Testis (tissue), 3 donors: ENCODE measurements around the gene PTPRCAP. TPM values are rescaled to one million over a fixed set of nuclear protein-coding genes. Genes with fewer than 3 reads are reported as not detected.
"Not testable (repeated sequence)": the region's sequence is repeated elsewhere in the genome, so short reads cannot be mapped to it uniquely, and the experiment has no call there.

Source experiments
- DNase-seq: peaks from one replicate; pipeline ENCODE4 v3.0.0-alpha.2; 2019
- H3K27ac ChIP-seq, 2 donors: fragments of 200-600 bp; sonication (generic); one replicate each; pipeline ENCODE4 v1.5.1; 2019
- H3K27me3 ChIP-seq: fragments of 200-600 bp; sonication (generic); one replicate; pipeline ENCODE4 v1.5.1; 2019
- H3K36me3 ChIP-seq: fragments of 200-600 bp; sonication (generic); one replicate; pipeline ENCODE4 v1.5.1; 2017; ENCODE audit warnings: low read depth; ENCODE audit errors: missing control alignments
- H3K4me1 ChIP-seq: fragments of 200-600 bp; sonication (generic); one replicate; pipeline ENCODE4 v1.5.1; 2019
- H3K4me3 ChIP-seq, 2 donors: fragments of 200-600 bp; sonication (generic); one replicate each; pipeline ENCODE4 v1.5.1; 2017 to 2019
- H3K9me3 ChIP-seq: fragments of 200-600 bp; sonication (generic); one replicate; pipeline ENCODE4 v1.5.1; 2017
- POLR2A ChIP-seq: fragments of 450-650 bp; IDR thresholded peaks from one replicate; pipeline ENCODE4 v1.6.1; 2017; ENCODE audit warnings: antibody characterized with exemption, mild to moderate bottlenecking, moderate library complexity
- WGBS, 2 donors: methylation state at CpG; one replicate each; pipeline ENCODE4 v1.1.5; 2018; 5-methylcytosine and 5-hydroxymethylcytosine counted together
- intact Hi-C: fragments of 100-400 bp; cut with DNase I; formaldehyde crosslinking; loops from one replicate; pipeline ENCODE4 v1.15.1; 2023; ENCODE audit warnings: low total_unique reads
- polyA plus RNA-seq: library from polyadenylated mRNA; stranded (reverse); fragments of 350-450 nt; fragmentation: Illumina TruSeq; extraction: RNeasy Lipid Tissue Mini Kit (QIAGEN cat#74804); gene quantifications from one replicate; pipeline ENCODE4 v1.2.3, GENCODE V29; 2014; ENCODE audit warnings: low read depth, low replicate concordance; ENCODE audit not compliant: insufficient read depth
- total RNA-seq, 2 donors: library from RNA; depleted of rRNA; stranded (reverse); fragments of >200 nt; gene quantifications; one replicate each; pipeline ENCODE4 v1.2.3, GENCODE V29; 2016
- TF ChIP-seq, protein P1 (sequence below), 3 experiments: fragments of 450-650 bp in 2 of 3; fragments of 200-600 bp in 1 of 3; sonication (generic) in 1 of 3; IDR thresholded peaks; one replicate each; pipeline ENCODE4 v1.5.1; 2016 to 2019; ENCODE audit warnings: antibody characterized with exemption in 3 of 3, mild to moderate bottlenecking in 2 of 3, moderate library complexity in 1 of 3

The PTPRCAP gene
- total and polyA plus RNA-seq, 3 donors from 2014 or later, result 3.1 to 5.6 (median 5.2) TPM

DNA sequence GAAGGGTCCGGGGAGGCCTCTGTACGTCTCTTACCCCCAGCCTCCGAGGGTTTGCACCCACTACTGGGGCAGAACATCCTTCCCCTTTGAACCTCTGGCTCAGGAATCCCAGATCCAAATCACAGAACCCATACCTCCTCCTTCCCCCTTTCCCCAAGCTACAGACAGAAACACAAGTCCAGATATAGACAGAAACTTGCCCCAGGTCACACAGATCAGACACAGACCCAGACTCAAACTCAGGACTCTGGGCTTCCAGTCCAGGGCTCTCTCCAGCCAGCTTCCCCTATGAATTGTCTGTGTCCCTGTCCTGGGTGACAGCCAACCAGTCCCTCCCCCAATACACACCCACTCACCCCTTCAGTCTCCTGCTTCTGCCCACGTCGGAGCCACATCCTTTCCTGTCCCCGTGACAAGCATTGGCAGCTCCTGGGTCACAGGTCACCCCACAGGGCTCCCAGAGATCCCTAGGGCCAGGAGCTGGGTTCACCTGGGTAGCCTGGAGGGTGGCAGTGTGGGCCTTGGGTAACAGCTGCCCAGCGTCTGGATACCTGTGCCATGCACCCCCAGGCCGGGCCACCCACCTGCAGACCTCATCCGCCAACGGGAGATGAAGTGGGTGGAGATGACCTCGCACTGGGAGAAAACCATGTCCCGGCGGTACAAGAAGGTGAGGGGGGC, 32.8 kb downstream of the PTPRCAP start:
- no peak overlapping the region for H3K4me3 ChIP-seq
- no peak for TF ChIP-seq POLR2A
- TF ChIP-seq, protein P1, sequence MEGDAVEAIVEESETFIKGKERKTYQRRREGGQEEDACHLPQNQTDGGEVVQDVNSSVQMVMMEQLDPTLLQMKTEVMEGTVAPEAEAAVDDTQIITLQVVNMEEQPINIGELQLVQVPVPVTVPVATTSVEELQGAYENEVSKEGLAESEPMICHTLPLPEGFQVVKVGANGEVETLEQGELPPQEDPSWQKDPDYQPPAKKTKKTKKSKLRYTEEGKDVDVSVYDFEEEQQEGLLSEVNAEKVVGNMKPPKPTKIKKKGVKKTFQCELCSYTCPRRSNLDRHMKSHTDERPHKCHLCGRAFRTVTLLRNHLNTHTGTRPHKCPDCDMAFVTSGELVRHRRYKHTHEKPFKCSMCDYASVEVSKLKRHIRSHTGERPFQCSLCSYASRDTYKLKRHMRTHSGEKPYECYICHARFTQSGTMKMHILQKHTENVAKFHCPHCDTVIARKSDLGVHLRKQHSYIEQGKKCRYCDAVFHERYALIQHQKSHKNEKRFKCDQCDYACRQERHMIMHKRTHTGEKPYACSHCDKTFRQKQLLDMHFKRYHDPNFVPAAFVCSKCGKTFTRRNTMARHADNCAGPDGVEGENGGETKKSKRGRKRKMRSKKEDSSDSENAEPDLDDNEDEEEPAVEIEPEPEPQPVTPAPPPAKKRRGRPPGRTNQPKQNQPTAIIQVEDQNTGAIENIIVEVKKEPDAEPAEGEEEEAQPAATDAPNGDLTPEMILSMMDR (IDR thresholded peaks at IDR 0.05), result no peak
- no peaks in the 10 kb centered on the region for H3K36me3 ChIP-seq
- no peaks in the 10 kb centered on the region for H3K27me3 ChIP-seq
- no peaks in the 10 kb centered on the region for H3K9me3 ChIP-seq
- intact Hi-C loops, result loop anchor here (10.0 kb wide), 1 partner anchor 80 kb away; the partner anchor contains the start of gene AIP
- no peak overlapping the region for H3K27ac ChIP-seq
- WGBS, 2 donors, result 55 to 81% methylated on average over 8 to 13 of the region's 13 CpGs
- H3K4me1 ChIP-seq, result peaks cover 16% of the 10 kb centered on the region
- DNase-seq, result no peak

DNA sequence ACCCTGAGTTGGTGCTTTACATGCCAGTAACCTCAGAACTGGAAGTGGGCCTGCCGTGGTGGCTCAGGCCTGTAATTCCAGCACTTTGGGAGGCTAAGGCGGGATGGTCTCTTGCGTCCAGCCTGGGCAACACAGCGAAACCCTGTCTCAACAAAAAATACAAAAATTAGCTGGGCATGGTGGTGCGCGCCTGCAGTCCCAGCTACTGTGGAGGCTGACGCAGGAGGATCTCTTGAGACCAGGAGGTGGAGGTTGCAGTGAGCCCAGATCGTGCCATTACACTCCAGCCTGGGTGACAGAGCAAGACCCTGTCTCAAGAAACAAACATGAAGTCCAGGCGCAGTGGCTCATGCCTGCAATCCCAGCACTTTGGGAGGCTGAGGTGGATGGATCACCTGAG, 34.4 kb downstream of the PTPRCAP start:
- intact Hi-C loops, result loop anchor here (10.0 kb wide), 1 partner anchor 82 kb away; the partner anchor contains the start of gene AIP
- H3K9me3 ChIP-seq, DNase-seq, H3K4me3 ChIP-seq, H3K27ac ChIP-seq, H3K27me3 ChIP-seq, H3K36me3 ChIP-seq: not testable (repeated sequence)
- H3K4me1 ChIP-seq, result peaks cover 16% of the 10 kb centered on the region
- WGBS, 2 donors, result 94% methylated on average over 8 to 9 of the region's 9 CpGs

DNA sequence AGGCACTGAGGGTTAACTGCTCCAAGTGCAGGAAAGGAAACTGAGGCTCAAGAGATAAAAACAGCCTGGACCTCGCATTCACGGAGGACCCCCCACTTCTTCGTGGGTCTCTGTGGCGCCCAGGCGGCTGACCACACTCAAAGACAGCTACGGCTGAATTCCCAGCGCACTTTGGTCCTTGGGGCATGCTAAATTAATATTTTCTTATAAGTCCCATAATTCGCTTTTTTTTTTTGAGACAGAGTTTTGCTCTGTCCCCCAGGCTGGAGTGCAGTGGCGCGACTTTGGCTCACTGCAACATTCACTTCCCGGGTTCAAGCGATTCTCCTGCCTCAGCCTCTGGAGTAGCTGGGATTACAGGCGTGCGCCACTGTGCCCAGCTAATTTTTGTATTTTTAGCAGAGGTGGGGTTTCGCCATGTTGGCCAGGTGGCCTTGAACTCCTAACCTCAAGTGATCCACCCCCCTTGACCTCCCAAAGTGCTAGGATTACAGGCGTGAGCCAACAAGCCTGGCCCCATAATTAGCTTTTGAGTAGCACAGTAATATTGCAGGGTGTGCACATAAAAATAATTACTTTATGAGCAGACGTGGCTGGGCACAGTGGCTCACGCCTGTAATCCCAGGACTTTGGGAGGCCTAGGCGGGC, 35.2 kb downstream of the PTPRCAP start:
- WGBS, 2 donors, result 30 to 52% methylated on average over 17 to 19 of the region's 19 CpGs
- intact Hi-C loops, result loop anchor here (10.0 kb wide), 1 partner anchor 82 kb away; the partner anchor contains the start of gene AIP

DNA sequence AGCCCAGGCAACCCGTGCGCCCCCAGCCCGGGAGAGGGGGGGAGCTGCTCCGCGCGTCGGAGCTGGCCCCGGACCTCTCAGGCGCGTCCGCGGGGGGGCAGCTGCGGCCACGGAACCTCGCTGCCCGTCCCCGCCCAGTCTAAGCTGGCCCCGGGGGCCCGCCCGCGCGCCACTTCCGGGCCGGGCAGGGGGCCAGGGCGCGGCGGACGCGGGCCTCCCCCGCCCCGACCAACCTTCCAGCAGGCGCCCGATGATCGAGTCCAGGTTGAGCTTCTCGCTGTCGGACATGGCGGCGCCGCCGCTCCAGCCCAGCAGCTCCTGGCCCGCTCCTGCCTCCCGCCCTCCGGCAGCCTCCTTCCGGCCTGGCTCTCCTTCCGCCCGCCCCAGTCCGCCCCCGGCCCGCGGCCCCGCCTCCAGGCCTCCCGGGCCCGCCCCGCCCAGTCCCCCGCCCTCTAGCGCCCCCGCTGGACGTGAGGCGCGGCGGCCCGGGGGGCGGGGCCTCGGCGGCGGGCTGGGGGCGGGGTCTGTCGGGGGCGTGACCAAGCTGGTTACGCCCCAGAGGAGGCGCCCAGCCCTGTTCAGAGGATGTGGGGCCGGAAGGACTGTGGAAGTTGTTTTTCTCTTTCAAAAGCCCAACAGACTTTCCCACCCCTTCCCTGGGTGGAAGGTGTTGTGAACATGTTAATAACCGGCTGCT, 35.8 kb downstream of the PTPRCAP start, which contains the start of gene PPP1CA:
Gene PPP1CA (minus strand): TSS at position 364 of the 697 bp plus-strand sequence. CDS start 76 bp downstream, at position 288.
- peak; percentile 92 for DNase-seq
- Histone ChIP-seq H3K4me3 (peak within 1 kb of the TSS; percentile 88 to 93), H3K36me3 (no peaks in the 10 kb centered on the region), H3K27ac (peak within 1 kb of the TSS; percentile 85 to 92), H3K27me3 (no peaks in the 10 kb centered on the region), H3K9me3 (no peaks in the 10 kb centered on the region), H3K4me1 (peaks cover 16% of the 10 kb centered on the region)
- intact Hi-C loops, result loop anchor here (10.0 kb wide), 1 partner anchor 83 kb away; the partner anchor contains the start of gene AIP
- TF ChIP-seq POLR2A, result no peak
- TF ChIP-seq, protein P1 (IDR thresholded peaks at IDR 0.05), result peak in 2 of 3 experiments; percentile 2 to 68
- 0 to 1% methylated on average over 4 to 39 of the region's 73 CpGs for WGBS, 2 donors

More for the DNA sequence above, 35.2 kb downstream of the PTPRCAP start:
- H3K4me3 ChIP-seq, result peak overlapping the region; percentile 11 to 88
- H3K36me3 ChIP-seq, H3K27me3 ChIP-seq, H3K9me3 ChIP-seq, DNase-seq: not testable (repeated sequence)
- peaks cover 16% of the 10 kb centered on the region for H3K4me1 ChIP-seq
- H3K27ac ChIP-seq, result peak overlapping the region; percentile 66 to 92

DNA sequence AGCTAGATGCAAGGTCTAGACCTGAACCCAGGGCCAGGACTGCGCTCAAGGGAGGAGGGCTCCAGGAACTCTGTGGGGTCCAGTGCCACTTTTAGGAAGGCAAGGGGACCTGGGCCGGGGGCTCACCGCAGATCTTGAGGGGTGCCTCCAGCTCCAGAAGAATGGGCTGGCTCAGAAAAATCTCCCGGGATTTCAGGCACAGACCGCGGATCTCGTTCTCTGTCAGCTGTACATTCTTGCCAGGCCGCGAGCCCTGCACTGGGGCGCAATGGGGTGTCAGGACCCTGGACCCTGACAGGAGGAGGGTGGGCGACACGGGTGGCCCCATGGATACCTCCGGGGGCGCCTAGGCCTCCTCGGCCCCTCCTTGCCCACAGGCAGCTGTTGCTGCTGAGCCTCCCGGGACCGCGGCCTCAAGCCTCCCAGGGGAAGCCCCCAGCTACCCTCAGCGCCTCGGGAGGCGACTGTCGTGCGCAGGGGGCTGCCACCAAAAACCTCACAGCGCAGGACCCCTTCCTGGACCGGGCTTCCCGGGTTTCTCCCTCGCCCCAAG, 36.5 kb downstream of the PTPRCAP start:
- intact Hi-C loops, result loop anchor here (10.0 kb wide), 1 partner anchor 84 kb away; the partner anchor contains the start of gene AIP
- DNase-seq, result no peak
- 10% methylated on average over 7 of the region's 27 CpGs; no CpG with 5 or more reads in 1 of the 2 donors for WGBS, 2 donors

More for the DNA sequence above, 36.5 kb downstream of the PTPRCAP start:
- TF ChIP-seq POLR2A, result no peak
- no peaks in the 10 kb centered on the region for H3K27me3 ChIP-seq
- H3K4me3 ChIP-seq, result peak overlapping the region; percentile 88 to 93
- H3K27ac ChIP-seq, result peak overlapping the region; percentile 85 to 92
- H3K9me3 ChIP-seq, result no peaks in the 10 kb centered on the region
- peaks cover 16% of the 10 kb centered on the region for H3K4me1 ChIP-seq
- no peaks in the 10 kb centered on the region for H3K36me3 ChIP-seq
